AG04449 (cell line): ENCODE measurements around the gene RAP1GAP.

Source experiments
- CTCF ChIA-PET: fragments of 350-600 bp; formaldehyde crosslinking; extraction: SDS; loops from one replicate; lab custom pipeline; 2021; ENCODE audit warnings: antibody characterized with exemption; lab: Yijun Ruan, JAX
- POLR2A ChIA-PET: fragments of 400-600, 350-600 bp; formaldehyde crosslinking; extraction: SDS; loops from one replicate; lab custom pipeline; 2020; ENCODE audit warnings: antibody characterized with exemption, inconsistent platforms; lab: Yijun Ruan, JAX
- DNase-seq: peaks from one replicate; pipeline ENCODE4 v3.0.0-alpha.2; 2010; ENCODE audit warnings: low read depth, low spot score
- H3K4me3 ChIP-seq: 2 replicates; pipeline ENCODE4 v1.5.1; 2011; ENCODE audit warnings: low read depth, mild to moderate bottlenecking, control low read depth, low read length
- TF ChIP-seq, protein P1 (sequence below): IDR thresholded peaks from one replicate; pipeline ENCODE4 v1.5.1; 2011; ENCODE audit warnings: mild to moderate bottlenecking, moderate library complexity, low read length, control low read depth, inconsistent platforms; ENCODE audit not compliant: insufficient read depth; ENCODE audit errors: missing control alignments

RAP1GAP gene

DNA sequence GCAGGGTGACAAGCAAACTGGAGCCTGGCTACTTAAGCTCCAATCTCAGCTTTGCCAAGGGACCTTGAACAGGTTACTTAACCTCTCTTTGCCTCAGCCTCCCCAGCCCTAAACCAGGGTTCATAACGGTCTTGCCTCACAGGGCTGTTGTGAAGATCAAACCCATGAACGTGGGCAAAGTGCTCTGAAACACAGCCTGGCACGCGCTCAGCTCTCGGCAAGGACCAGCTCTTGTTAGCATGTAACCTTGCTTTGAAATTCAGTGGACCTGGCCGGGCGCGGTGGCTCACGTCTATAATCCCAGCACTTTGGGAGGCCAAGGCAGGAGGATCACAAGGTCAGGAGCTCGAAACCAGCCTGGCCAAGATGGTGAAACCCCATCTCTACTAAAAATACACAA lies 24.8 kb downstream of the RAP1GAP start:
- TF ChIP-seq, protein P1, sequence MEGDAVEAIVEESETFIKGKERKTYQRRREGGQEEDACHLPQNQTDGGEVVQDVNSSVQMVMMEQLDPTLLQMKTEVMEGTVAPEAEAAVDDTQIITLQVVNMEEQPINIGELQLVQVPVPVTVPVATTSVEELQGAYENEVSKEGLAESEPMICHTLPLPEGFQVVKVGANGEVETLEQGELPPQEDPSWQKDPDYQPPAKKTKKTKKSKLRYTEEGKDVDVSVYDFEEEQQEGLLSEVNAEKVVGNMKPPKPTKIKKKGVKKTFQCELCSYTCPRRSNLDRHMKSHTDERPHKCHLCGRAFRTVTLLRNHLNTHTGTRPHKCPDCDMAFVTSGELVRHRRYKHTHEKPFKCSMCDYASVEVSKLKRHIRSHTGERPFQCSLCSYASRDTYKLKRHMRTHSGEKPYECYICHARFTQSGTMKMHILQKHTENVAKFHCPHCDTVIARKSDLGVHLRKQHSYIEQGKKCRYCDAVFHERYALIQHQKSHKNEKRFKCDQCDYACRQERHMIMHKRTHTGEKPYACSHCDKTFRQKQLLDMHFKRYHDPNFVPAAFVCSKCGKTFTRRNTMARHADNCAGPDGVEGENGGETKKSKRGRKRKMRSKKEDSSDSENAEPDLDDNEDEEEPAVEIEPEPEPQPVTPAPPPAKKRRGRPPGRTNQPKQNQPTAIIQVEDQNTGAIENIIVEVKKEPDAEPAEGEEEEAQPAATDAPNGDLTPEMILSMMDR, result no peak
- DNase-seq, result no peak
- no peak overlapping the region for H3K4me3 ChIP-seq
- CTCF ChIA-PET, result interaction anchor here (2.3 kb wide), 1 partner anchor 16 kb away, joined by 8 read pairs; no protein-coding TSS in a partner anchor
- POLR2A ChIA-PET, result interaction anchor here (0.7 kb wide), 1 partner anchor 149 kb away, joined by 3 read pairs; no protein-coding TSS in a partner anchor

DNA sequence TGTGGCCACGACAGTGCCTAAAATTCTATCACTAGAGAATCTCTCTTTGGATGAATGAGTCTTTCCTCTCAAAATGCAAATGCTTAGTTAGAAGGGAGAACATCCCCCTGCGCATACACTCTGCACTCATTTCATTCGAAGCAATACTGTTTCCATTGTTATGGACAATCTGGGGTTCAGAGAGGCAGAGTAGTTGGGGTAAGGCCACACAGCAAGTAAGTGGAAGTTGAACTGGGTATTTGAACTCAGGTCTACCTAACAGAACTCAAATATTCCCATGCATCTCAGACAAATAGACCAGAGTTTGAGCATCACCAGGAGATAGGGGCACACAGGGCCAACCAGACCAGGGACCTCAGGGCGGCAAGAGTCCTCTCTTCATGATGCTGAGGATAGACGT lies 25.5 kb downstream of the RAP1GAP start:
- H3K4me3 ChIP-seq, result no peak overlapping the region
- CTCF ChIA-PET, result interaction anchor here (2.3 kb wide), 1 partner anchor 16 kb away, joined by 8 read pairs; no protein-coding TSS in a partner anchor
- POLR2A ChIA-PET, result no interaction called here
- TF ChIP-seq, protein P1, result no peak
- DNase-seq, result no peak

DNA sequence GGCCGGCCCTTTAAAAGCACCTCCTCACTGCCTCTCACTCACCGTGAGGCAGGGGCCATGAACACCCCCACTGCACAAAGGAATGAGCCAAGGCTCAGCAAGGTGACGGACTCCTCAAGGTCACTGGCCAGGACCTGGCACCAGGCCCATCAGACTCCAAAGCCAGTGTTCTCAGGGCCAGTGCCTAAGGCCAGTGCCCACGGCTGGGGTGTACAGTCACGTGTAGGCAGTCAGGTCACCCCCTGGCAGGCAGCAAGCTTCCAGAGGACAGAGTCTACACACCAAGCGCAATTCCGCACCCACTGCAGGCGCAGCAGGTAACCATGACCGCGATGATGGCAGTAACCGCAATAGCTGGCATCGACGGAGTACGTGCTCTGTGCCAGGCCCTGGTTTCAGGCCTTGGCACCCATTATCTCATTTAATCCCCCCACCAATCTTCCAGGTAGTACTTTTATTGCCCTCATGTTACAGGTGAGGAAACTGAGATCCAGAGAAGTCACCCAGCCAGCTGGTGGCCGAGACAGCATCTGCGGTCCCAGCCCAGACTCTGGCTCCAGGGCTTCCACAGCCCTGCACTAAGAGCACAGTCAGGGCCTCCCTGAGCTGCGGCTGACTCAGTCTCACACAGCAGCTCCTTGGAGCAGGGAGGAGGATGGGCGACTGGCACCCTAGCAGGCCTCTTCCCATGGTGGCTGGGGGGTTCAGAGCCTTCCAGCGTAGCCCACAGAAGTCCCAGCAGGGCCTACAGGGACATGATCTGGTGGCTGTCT lies 27.0 kb downstream of the RAP1GAP start:
- CTCF ChIA-PET, result no interaction called here
- H3K4me3 ChIP-seq, result no peak overlapping the region
- TF ChIP-seq, protein P1, result no peak
- POLR2A ChIA-PET, result no interaction called here
- no peak for DNase-seq

DNA sequence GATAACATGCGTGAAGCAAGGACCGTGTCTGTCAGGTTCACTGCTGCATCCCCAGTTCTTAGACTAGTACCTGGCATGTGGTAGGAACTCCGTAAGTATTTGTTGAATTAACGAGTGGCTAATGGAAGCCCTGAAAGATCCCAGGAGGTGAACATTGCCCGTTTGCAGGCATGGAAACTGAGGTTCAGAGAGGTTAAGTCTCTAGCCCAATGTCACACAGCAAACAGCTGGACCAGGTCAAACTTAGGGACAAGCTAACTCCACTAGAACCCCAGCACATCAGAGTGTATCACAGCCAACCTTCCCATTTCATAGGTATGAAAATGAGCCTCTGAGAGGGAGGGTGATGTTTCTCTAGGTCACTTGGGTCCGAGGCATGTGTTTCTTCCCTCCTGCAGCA lies 27.6 kb downstream of the RAP1GAP start:
- TF ChIP-seq, protein P1, result no peak
- ChIA-PET CTCF (no interaction called here), POLR2A (no interaction called here)
- H3K4me3 ChIP-seq, result no peak overlapping the region
- DNase-seq, result no peak

DNA sequence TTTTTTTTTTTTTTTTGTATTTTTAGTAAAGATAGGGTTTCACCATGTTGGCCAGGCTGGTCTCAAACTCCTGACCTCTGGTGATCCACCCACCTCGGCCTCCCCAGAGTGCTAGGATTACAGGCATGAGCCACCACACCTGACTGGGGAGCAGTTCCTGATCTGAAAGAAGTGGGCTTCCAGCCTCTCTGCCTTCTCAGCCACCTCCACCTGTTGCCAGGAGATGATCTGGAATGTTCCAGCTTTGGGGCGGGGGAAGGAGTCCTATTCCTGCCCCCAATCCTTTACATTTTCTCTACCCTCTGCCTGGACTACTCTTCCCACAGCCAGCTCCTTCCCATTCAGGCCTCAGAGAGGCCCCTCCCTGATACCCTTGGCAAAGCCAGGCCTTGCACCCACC lies 28.1 kb downstream of the RAP1GAP start:
- no peak for DNase-seq
- CTCF ChIA-PET, result interaction anchor here (0.6 kb wide), 1 partner anchor 264 kb away, joined by 3 read pairs; no protein-coding TSS in a partner anchor
- POLR2A ChIA-PET, result no interaction called here
- no peak overlapping the region for H3K4me3 ChIP-seq
- TF ChIP-seq, protein P1, result no peak

DNA sequence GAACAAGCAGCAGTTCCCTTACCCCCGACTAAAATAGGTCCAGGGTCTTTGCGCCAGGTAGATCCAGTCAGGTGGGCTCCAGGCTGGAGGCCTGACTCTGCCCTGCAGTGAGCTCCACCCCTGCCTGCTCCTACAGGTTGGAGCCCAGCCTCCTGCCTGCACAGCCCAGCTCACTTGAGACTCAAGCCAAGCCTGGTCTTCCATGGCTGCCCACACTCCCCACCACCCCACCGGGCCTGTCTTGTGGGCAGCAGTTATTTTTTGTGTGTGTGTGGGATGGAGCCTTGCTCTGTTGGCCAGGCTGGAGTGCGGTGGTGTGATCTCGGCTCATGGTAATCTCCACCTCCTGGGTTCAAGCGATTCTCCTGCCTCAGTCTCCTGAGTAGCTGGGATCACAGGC lies 28.5 kb downstream of the RAP1GAP start:
- ChIA-PET CTCF (interaction anchor here (0.6 to 1.5 kb wide), 2 partner anchors 21 to 264 kb away, joined by 3 read pairs; no protein-coding TSS in a partner anchor), POLR2A (no interaction called here)
- no peak for DNase-seq
- TF ChIP-seq, protein P1, result no peak
- H3K4me3 ChIP-seq, result no peak overlapping the region
